SK-N-SH (cell line): ENCODE data around the gene RBBP4. TPM values are rescaled to one million over a fixed set of nuclear protein-coding genes. Genes with fewer than 3 reads are reported as not detected.

Experiments used
- CTCF ChIA-PET: fragments of 300-600, 350-600 bp; formaldehyde crosslinking; extraction: SDS; loops from one replicate; lab custom pipeline; 2021; lab: Yijun Ruan, JAX
- POLR2A ChIA-PET: fragments of 350-600 bp; sonication (Branson Sonifier 250); formaldehyde crosslinking; extraction: SDS; loops from one replicate; lab custom pipeline; 2020; ENCODE audit warnings: antibody characterized with exemption, inconsistent platforms; lab: Yijun Ruan, JAX
- DNase-seq: peaks from one replicate; pipeline ENCODE4 v3.0.0; 2012
- H2AFZ ChIP-seq: fragments of 200-600 bp; sonication (generic); 2 replicates; pipeline ENCODE4 v1.8.1; 2016; ENCODE audit warnings: antibody characterized with exemption, mild to moderate bottlenecking, low read depth
- H3F3A ChIP-seq: fragments of 200-600 bp; sonication (generic); replicated peaks from 2 replicates; pipeline ENCODE3; 2016; ENCODE audit warnings: antibody characterized with exemption, mild to moderate bottlenecking; ENCODE audit not compliant: insufficient read depth
- H3K27ac ChIP-seq, 2 experiments: fragments of 200-500 bp in 1 of 2; fragments of 200-600 bp in 1 of 2; sonication (Bioruptor generic) in 1 of 2; sonication (generic), shearing (Covaris generic) in 1 of 2; 2 replicates each; pipeline versions ENCODE4 v1.5.1 to v1.6.1; 2014 to 2016; ENCODE audit warnings: low read depth in 2 of 2, inconsistent platforms in 1 of 2, low read length in 1 of 2, mild to moderate bottlenecking in 1 of 2, mixed read lengths in 1 of 2
- H3K27me3 ChIP-seq: fragments of 200-600 bp; sonication (generic), shearing (Covaris generic); 2 replicates; pipeline ENCODE4 v1.6.1; 2016; ENCODE audit warnings: mixed run types; ENCODE audit not compliant: insufficient read depth
- H3K36me3 ChIP-seq, 2 experiments: fragments of 200-500 bp in 1 of 2; fragments of 200-600 bp in 1 of 2; sonication (Bioruptor generic) in 1 of 2; sonication (generic) in 1 of 2; replicated peaks in 1 of 2; 2 replicates each; pipeline versions ENCODE3 to v1.5.1; 2014 to 2016; ENCODE audit warnings: low read length in 1 of 2, mild to moderate bottlenecking in 1 of 2; ENCODE audit not compliant: insufficient read depth in 2 of 2, control insufficient read depth in 1 of 2
- H3K4me1 ChIP-seq, 2 experiments: fragments of 200-500 bp in 1 of 2; fragments of 200-600 bp in 1 of 2; sonication (Bioruptor generic) in 1 of 2; sonication (generic), shearing (Covaris generic) in 1 of 2; 2 replicates each; pipeline versions ENCODE4 v1.5.1 to v1.6.1; 2014 to 2016; ENCODE audit warnings: low read depth in 1 of 2, low read length in 1 of 2, mixed run types in 1 of 2; ENCODE audit not compliant: insufficient read depth in 2 of 2, control insufficient read depth in 1 of 2
- H3K4me2 ChIP-seq: fragments of 200-600 bp; sonication (generic), shearing (Covaris generic); 2 replicates; pipeline ENCODE4 v1.6.1; 2017; ENCODE audit warnings: mixed run types
- H3K4me3 ChIP-seq, 2 experiments: fragments of 200-500 bp in 1 of 2; fragments of 200-600 bp in 1 of 2; sonication (Bioruptor generic) in 1 of 2; sonication (generic), shearing (Covaris generic) in 1 of 2; 2 replicates each; pipeline versions ENCODE4 v1.5.1 to v1.8.1; 2014 to 2016; ENCODE audit warnings: low read depth in 2 of 2, inconsistent platforms in 1 of 2, low read length in 1 of 2, mild to moderate bottlenecking in 1 of 2, mixed read lengths in 1 of 2, moderate library complexity in 1 of 2
- H3K79me2 ChIP-seq: fragments of 200-600 bp; sonication (generic); 2 replicates; pipeline ENCODE4 v1.8.1; 2017; ENCODE audit warnings: mild to moderate bottlenecking; ENCODE audit not compliant: insufficient read depth
- H3K9ac ChIP-seq: fragments of 200-600 bp; sonication (generic); 2 replicates; pipeline ENCODE4 v1.6.1; 2017; ENCODE audit warnings: mixed run types
- H3K9me2 ChIP-seq: fragments of 200-600 bp; sonication (generic); 2 replicates; pipeline ENCODE4 v1.6.1; 2017; ENCODE audit warnings: mixed run types
- H3K9me3 ChIP-seq: fragments of 200-600 bp; sonication (generic); 2 replicates; pipeline ENCODE4 v1.6.1; 2017; ENCODE audit warnings: mixed run types, mild to moderate bottlenecking, moderate library complexity
- H4K20me1 ChIP-seq: fragments of 200-600 bp; sonication (generic); 2 replicates; pipeline ENCODE4 v1.6.1; 2017; ENCODE audit warnings: mild to moderate bottlenecking, mixed run types; ENCODE audit not compliant: insufficient read depth
- CHD2 ChIP-seq: fragments of 150-350 bp; IDR thresholded peaks from 2 replicates; pipeline ENCODE4 v1.6.1; 2018; ENCODE audit warnings: low read length; ENCODE audit not compliant: partially characterized antibody
- CTCF ChIP-seq: fragments of 200-600 bp; sonication (generic); IDR thresholded peaks from 2 replicates; pipeline ENCODE4 v1.6.1; 2017; ENCODE audit warnings: antibody characterized with exemption, mild to moderate bottlenecking, moderate library complexity
- ELF1 ChIP-seq: IDR thresholded peaks from 2 replicates; pipeline ENCODE4 v1.4.0; 2012
- EP300 ChIP-seq, 2 experiments: IDR thresholded peaks; 2 replicates each; pipeline versions ENCODE4 v1.4.0 to v1.6.1; 2012; ENCODE audit warnings: borderline replicate concordance in 1 of 2, low read depth in 1 of 2, low read length in 1 of 2
- FOSL2 ChIP-seq: IDR thresholded peaks from 2 replicates; pipeline ENCODE4 v1.4.0; 2012; ENCODE audit warnings: low read depth, mild to moderate bottlenecking, moderate library complexity, borderline replicate concordance
- FOXM1 ChIP-seq: IDR thresholded peaks from 2 replicates; pipeline ENCODE4 v1.4.0; 2012; ENCODE audit warnings: low read depth, mild to moderate bottlenecking
- GABPA ChIP-seq: IDR thresholded peaks from 2 replicates; pipeline ENCODE4 v1.4.0; 2012; ENCODE audit warnings: low read depth, mild to moderate bottlenecking
- GATA2 ChIP-seq: sonication (generic); formaldehyde crosslinking; IDR thresholded peaks from 2 replicates; pipeline ENCODE4 v1.5.0; 2020; ENCODE audit warnings: mild to moderate bottlenecking, missing genetic modification reagents
- MAX ChIP-seq: IDR thresholded peaks from 2 replicates; pipeline ENCODE4 v1.4.0; 2012; ENCODE audit warnings: low read depth
- MEF2A ChIP-seq: IDR thresholded peaks from 2 replicates; pipeline ENCODE4 v1.4.0; 2012; ENCODE audit warnings: low read depth, borderline replicate concordance
- MXI1 ChIP-seq: IDR thresholded peaks from 2 replicates; pipeline ENCODE4 v1.6.1; 2012; ENCODE audit warnings: mild to moderate bottlenecking, low read depth, low read length, improper control_type of control experiment
- NFIC ChIP-seq: IDR thresholded peaks from 2 replicates; pipeline ENCODE4 v1.4.0; 2012; ENCODE audit warnings: borderline replicate concordance
- NRF1 ChIP-seq: IDR thresholded peaks from 2 replicates; pipeline ENCODE4 v1.6.1; 2012; ENCODE audit warnings: low read depth, mild to moderate bottlenecking, low read length
- PBX3 ChIP-seq: IDR thresholded peaks from 2 replicates; pipeline ENCODE4; 2012
- POLR2AphosphoS5 ChIP-seq: IDR thresholded peaks from 2 replicates; pipeline ENCODE4 v1.6.1; 2012; ENCODE audit warnings: low read depth, low read length
- RFX5 ChIP-seq: IDR thresholded peaks from 2 replicates; pipeline ENCODE4 v1.6.1; 2012; ENCODE audit warnings: mild to moderate bottlenecking, improper control_type of control experiment, low read length
- TAF1 ChIP-seq: IDR thresholded peaks from 2 replicates; pipeline ENCODE4 v1.6.1; 2012; ENCODE audit warnings: low read depth, mild to moderate bottlenecking, low read length, moderate library complexity, borderline replicate concordance
- USF1 ChIP-seq: IDR thresholded peaks from 2 replicates; pipeline ENCODE4 v1.4.0; 2012; ENCODE audit warnings: low read depth, borderline replicate concordance
- YY1 ChIP-seq: IDR thresholded peaks from 2 replicates; pipeline ENCODE4 v1.4.0; 2012; ENCODE audit warnings: low read depth, mild to moderate bottlenecking
- WGBS: methylation state at CpG from one replicate; pipeline ENCODE4 v1.1.6; 2017; ENCODE audit warnings: low lambda C conversion rate; 5-methylcytosine and 5-hydroxymethylcytosine counted together
- polyA plus RNA-seq, 3 experiments: library from polyadenylated mRNA; depleted of rRNA; stranded (reverse); fragments of >200 nt; gene quantifications; 2 replicates each; pipeline ENCODE4 v1.2.3, GENCODE V29; 2012

The RBBP4 gene
- polyA plus RNA-seq, 1 of the 3 experiments (the other 2 are of a cell fraction): 108 TPM

- peak; percentile 86 for DNase-seq
- TF ChIP-seq MXI1: peak; percentile 79; the same call in 1 of the 2 replicates
- peak; percentile 61 for TF ChIP-seq NFIC
- TF ChIP-seq YY1: peak; percentile 87
- TF ChIP-seq USF1: no peak
- no peak for TF ChIP-seq NRF1
- no peak for TF ChIP-seq FOSL2
- TF ChIP-seq CTCF: no peak
- peak; percentile 82 for TF ChIP-seq GATA2 (CRISPR knock-in tag)
- no peak for TF ChIP-seq RFX5
- peak; percentile 79 for TF ChIP-seq TAF1
- peak; percentile 9; the same call in 1 of the 2 replicates for TF ChIP-seq PBX3
- TF ChIP-seq CHD2: no peak
- no peak for TF ChIP-seq MEF2A
- TF ChIP-seq ELF1: peak; percentile 98
- TF ChIP-seq MAX: 0 out of 2 replicates have a peak, but pooled peaks have one; percentile 53
- TF ChIP-seq FOXM1: no peak
- peak; percentile 94 for TF ChIP-seq GABPA
- TF ChIP-seq EP300 (IDR thresholded peaks at IDR 0.05; ENCODE audit: borderline replicate concordance in 1 of 2, low read depth in 1 of 2, low read length in 1 of 2): no peak
- TF ChIP-seq POLR2AphosphoS5: peak; percentile 91
- TF ChIP-seq, all 33 proteins: peak for 10
- peak within 1 kb of the TSS; percentile 77 to 79 for H3K4me3 ChIP-seq
- H3F3A ChIP-seq: peaks cover 16% of the 10 kb centered on the region
- H3K27ac ChIP-seq: peak within 1 kb of the TSS; percentile 99 to 100
- peaks cover 4 to 13% of the 10 kb centered on the region in 2 experiments; a peak in 3 of 4 replicates for H3K4me1 ChIP-seq
- CTCF ChIA-PET: interaction anchor here (0.8 to 1.7 kb wide), 2 partner anchors 10 to 226 kb away, joined by 3 to 7 read pairs; no protein-coding TSS in a partner anchor
- H3K9me2 ChIP-seq: no peaks in the 10 kb centered on the region
- H3K9me3 ChIP-seq: no peaks in the 10 kb centered on the region
- WGBS: 1% methylated on average over 21 of the region's 21 CpGs
- H4K20me1 ChIP-seq: no peaks in the 10 kb centered on the region
- H3K27me3 ChIP-seq: no peaks in the 10 kb centered on the region
- H3K4me2 ChIP-seq: peak within 1 kb of the TSS; percentile 88
- peaks cover 19 to 29% of the 10 kb centered on the region in 2 experiments for H3K36me3 ChIP-seq
- H3K79me2 ChIP-seq: peaks cover 90% of the 10 kb centered on the region
- POLR2A ChIA-PET: interaction anchor here (0.6 to 1.6 kb wide), 14 partner anchors 11 to 256 kb away, joined by 3 to 7 read pairs (median 4); partner anchors contain the start of genes BSDC1 and ZBTB8B
- H2AFZ ChIP-seq: peak within 1 kb of the TSS; percentile 92
- H3K9ac ChIP-seq: peak within 1 kb of the TSS; percentile 93
Observed at GRCh38 chr1:32650248-32650751, 708 bp upstream of the RBBP4 start, which contains the start of gene ZBTB8OS. Gene ZBTB8OS (minus strand): TSS chr1:32650550. CDS start chr1:32650529, 21 bp downstream.
